Astrocyte (in vitro differentiated cells and primary cell): ENCODE results near the gene NME9.

Experiments used
- EZH2 ChIP-seq: IDR thresholded peaks from 2 replicates; pipeline ENCODE4 v1.6.1; 2012; ENCODE audit warnings: mild to moderate bottlenecking, low read length, inconsistent platforms; ENCODE audit not compliant: insufficient read depth
- TF ChIP-seq, protein P1 (sequence below): IDR thresholded peaks from 2 replicates; pipeline ENCODE4 v1.5.1; 2011; ENCODE audit warnings: low read depth, mild to moderate bottlenecking, inconsistent platforms, low read length, moderate library complexity; ENCODE audit not compliant: insufficient read depth

DNA sequence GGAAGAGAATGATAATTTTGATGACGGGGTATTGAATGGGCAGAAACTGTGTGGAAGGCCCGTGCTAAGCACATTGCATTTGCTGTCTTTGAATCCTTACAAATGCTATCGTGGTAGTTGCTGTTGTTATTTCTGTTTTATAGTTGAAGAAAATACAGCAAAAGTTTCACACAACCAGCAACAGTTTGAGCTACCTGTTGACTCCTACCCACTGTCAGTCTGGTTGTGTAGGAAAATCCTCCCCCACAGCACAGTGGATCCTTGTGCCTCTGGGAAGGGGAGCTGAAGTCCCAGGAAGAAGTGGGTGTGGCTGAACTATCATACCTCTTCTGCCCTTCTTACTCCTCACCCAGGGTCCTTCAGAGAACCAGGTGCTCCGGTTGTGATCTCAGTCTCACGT lies 48.2 kb upstream of the NME9 start:
- TF ChIP-seq, protein P1, sequence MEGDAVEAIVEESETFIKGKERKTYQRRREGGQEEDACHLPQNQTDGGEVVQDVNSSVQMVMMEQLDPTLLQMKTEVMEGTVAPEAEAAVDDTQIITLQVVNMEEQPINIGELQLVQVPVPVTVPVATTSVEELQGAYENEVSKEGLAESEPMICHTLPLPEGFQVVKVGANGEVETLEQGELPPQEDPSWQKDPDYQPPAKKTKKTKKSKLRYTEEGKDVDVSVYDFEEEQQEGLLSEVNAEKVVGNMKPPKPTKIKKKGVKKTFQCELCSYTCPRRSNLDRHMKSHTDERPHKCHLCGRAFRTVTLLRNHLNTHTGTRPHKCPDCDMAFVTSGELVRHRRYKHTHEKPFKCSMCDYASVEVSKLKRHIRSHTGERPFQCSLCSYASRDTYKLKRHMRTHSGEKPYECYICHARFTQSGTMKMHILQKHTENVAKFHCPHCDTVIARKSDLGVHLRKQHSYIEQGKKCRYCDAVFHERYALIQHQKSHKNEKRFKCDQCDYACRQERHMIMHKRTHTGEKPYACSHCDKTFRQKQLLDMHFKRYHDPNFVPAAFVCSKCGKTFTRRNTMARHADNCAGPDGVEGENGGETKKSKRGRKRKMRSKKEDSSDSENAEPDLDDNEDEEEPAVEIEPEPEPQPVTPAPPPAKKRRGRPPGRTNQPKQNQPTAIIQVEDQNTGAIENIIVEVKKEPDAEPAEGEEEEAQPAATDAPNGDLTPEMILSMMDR: no peak
- TF ChIP-seq EZH2: no peak
